Cardiac muscle cell (in vitro differentiated cells and primary cell): Measurements from ENCODE around the gene PIEZO1. TPM values are rescaled to one million over a fixed set of nuclear protein-coding genes. Genes with fewer than 3 reads are reported as not detected.
A peak's percentile ranks its signal among the peaks of the same experiment; 100 is the strongest.

ENCODE experiments used
- DNase-seq, 2 donors: peaks; one replicate each; pipeline versions ENCODE4 v3.0.0 to v3.0.0-alpha.2; 2010 to 2017; ENCODE audit warnings: low read depth in 1 of 2, low spot score in 1 of 2
- H3K27ac ChIP-seq: fragments of 200-600 bp; sonication (generic); 2 replicates; pipeline ENCODE4 v1.5.1; 2016
- H3K27me3 ChIP-seq: fragments of 200-600 bp; sonication (generic); 2 replicates; pipeline ENCODE4 v1.6.0; 2016; ENCODE audit warnings: control low read depth
- H3K36me3 ChIP-seq: fragments of 200-600 bp; sonication (generic); 2 replicates; pipeline ENCODE4 v1.5.1; 2016; ENCODE audit warnings: control low read depth
- H3K4me1 ChIP-seq: fragments of 200-600 bp; sonication (generic); 2 replicates; pipeline ENCODE4 v1.8.1; 2017; ENCODE audit warnings: low read depth, mild to moderate bottlenecking, mixed run types
- H3K4me3 ChIP-seq: fragments of 200-600 bp; sonication (generic); 2 replicates; pipeline ENCODE4 v1.5.1; 2016; ENCODE audit warnings: mild to moderate bottlenecking
- H3K9me3 ChIP-seq: fragments of 200-600 bp; sonication (generic); 2 replicates; pipeline ENCODE4 v1.5.1; 2017; ENCODE audit warnings: low read depth, mild to moderate bottlenecking, control low read depth
- polyA plus RNA-seq: library from polyadenylated mRNA; unstranded; fragments of >200 nt; fragmentation: Nextera tagmentation; extraction: Ambion mirVana; gene quantifications from 2 replicates; pipeline ENCODE4 v1.2.1, GENCODE V29; 2016
- total RNA-seq: library from RNA; depleted of rRNA; stranded (reverse); fragments of >200 nt; gene quantifications from 2 replicates; pipeline ENCODE4 v1.2.3, GENCODE V29; 2016
- TF ChIP-seq, protein P1 (sequence below): IDR thresholded peaks from 2 replicates; pipeline ENCODE4 v1.5.1; 2012; ENCODE audit warnings: low read depth, mild to moderate bottlenecking, low read length

The PIEZO1 gene
- total and polyA plus RNA-seq, 2 experiments from 2014 or later: 32.7 to 121 TPM

DNA sequence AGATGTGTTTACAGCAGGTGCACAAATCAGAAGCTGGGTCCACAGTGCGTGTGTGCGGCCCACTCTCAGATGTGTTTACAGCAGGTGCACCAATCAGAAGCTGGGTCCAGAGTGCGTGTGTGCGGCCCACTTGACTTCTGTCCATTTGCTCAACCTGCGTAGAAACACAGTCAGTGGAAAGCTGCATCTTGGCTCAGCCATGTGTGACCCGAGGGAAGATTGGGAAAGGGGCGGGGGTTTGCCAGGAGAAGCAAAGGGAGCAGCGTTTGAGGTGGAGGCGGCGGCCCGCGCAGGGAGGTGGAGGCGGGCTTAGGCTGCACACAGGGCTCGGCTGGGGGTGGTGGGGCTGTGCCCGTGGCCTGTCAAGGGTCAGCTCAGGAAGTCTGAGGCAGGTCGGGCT, 74.5 kb downstream of the PIEZO1 start:
- TF ChIP-seq, protein P1, sequence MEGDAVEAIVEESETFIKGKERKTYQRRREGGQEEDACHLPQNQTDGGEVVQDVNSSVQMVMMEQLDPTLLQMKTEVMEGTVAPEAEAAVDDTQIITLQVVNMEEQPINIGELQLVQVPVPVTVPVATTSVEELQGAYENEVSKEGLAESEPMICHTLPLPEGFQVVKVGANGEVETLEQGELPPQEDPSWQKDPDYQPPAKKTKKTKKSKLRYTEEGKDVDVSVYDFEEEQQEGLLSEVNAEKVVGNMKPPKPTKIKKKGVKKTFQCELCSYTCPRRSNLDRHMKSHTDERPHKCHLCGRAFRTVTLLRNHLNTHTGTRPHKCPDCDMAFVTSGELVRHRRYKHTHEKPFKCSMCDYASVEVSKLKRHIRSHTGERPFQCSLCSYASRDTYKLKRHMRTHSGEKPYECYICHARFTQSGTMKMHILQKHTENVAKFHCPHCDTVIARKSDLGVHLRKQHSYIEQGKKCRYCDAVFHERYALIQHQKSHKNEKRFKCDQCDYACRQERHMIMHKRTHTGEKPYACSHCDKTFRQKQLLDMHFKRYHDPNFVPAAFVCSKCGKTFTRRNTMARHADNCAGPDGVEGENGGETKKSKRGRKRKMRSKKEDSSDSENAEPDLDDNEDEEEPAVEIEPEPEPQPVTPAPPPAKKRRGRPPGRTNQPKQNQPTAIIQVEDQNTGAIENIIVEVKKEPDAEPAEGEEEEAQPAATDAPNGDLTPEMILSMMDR: no peak

DNA sequence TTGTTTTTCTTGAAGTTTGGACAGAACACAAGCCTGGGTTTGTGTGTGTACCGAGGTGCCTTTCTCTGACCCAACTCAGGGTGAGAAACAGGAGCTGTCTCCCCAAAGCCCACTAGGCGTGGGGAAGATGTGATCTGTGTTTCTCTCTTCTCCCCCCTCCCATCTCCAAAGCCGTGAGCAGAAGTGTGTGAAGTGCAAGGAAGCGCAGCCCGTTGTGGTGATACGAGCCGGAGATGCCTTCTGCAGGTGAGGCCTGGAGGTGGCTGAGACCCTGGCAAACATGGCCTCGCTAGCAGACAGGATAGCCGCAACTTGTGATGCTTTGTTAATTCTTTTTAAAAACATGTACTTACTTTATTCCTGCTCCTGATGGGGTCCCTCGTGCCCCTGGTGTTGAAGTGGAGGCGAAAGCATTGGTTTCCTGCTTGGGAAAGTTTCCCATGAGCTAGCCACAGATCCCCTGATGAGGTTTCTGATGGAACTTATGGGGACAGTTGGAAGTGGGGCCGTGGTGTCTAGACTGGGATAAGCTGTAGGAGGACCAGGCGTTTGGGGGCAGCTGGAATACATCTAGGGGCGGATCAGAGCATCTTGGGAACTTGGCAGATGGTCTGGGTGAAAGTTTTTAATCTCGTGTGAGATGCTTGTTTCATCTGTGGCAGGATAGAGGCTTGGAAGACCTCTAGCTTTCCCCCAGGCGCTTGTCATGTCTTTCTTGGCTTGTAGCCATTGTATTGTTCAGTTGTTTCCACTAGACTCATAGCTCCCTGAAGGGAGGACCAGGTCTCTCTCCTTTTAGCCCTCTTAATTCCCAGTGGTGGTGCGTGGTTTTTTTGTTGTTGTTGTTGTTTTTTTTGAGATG, 77.8 kb downstream of the PIEZO1 start:
- Histone ChIP-seq H3K4me1 (peaks cover 5% of the 10 kb centered on the region), H3K4me3 (peak overlapping the region; percentile 69), H3K9me3 (no peaks in the 10 kb centered on the region), H3K27me3 (no peaks in the 10 kb centered on the region), H3K36me3 (no peaks in the 10 kb centered on the region), H3K27ac (peak overlapping the region; percentile 46)
- DNase-seq: no peak
- TF ChIP-seq, protein P1: no peak

More for the DNA sequence above, 74.5 kb downstream of the PIEZO1 start:
- no peak overlapping the region for H3K4me3 ChIP-seq
- H3K36me3 ChIP-seq: no peaks in the 10 kb centered on the region
- H3K9me3 ChIP-seq: no peaks in the 10 kb centered on the region
- H3K4me1 ChIP-seq: no peaks in the 10 kb centered on the region
- H3K27ac ChIP-seq: no peak overlapping the region
- no peaks in the 10 kb centered on the region for H3K27me3 ChIP-seq
- DNase-seq: no peak

DNA sequence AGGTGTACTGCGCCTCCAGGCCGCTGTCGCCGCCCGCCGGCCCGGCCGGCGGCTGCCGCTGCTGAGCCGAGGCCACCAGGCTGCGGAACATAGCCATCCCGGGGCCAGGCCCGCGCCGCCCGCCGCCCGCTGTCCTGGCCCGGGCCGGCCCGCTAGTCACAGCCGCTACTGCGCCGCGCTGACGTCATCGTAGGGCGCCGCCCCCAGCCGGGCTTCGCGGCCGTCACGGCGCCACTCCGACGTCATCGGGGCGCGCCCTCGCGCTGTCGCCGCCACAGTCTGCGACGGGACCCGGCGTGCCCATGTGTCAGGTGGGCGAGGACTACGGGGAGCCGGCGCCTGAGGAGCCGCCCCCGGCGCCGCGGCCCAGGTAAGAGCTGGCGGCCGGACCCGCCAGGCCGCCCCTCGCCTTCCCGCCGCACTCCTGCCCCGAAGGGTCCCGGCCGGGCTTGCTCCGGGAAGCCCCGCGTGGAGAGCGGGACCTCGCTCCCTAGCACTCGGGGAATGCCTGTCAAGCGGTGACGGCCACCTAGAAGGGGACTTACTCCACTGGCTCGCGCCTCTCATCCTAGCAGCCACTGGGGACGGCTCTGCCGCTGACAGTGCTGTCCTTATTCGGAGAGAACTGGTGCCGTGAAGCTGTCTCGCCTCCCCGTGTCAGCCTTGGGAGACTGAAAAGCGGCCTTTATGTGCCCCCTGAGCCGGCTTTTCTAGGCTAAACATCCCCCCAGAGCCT, 78.6 kb downstream of the PIEZO1 start, which contains the start of the genes CTU2 and RNF166:
Gene CTU2 (plus strand): TSS at position 275 of the 736 bp plus-strand sequence. CDS start 28 bp downstream, at position 303.
Gene RNF166 (minus strand): TSS at position 180 of the 736 bp plus-strand sequence. CDS start 83 bp downstream, at position 97.
- Histone ChIP-seq H3K9me3 (no peaks in the 10 kb centered on the region), H3K4me3 (peak within 1 kb of the TSS; percentile 69), H3K27ac (peak within 1 kb of the TSS; percentile 46), H3K36me3 (no peaks in the 10 kb centered on the region), H3K4me1 (peaks cover 5% of the 10 kb centered on the region), H3K27me3 (no peaks in the 10 kb centered on the region)
- DNase-seq: peak; percentile 90 to 95
- TF ChIP-seq, protein P1: no peak

DNA sequence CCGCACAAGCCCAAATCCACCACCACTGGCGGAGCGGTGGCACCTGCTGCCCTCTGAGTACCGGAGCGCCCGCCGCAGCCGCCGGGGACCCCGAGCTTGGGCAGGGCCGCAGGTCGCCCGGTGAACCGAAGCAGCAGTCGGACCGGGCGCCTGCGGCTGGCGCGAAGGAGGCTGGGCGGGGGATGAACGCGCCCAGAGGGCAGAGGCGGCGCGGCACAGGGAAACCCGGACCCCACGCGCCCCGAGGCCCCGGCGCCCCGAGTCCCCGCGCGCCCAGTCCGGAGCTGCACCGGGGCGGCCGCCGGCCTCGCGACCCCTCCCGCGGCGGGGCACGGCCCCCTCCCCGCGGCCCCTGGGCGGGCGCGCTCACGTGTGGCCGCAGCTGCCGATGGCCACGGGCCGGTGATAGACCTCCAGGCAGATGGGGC, 79.2 kb downstream of the PIEZO1 start:
- Histone ChIP-seq H3K27me3 (no peaks in the 10 kb centered on the region), H3K4me1 (peaks cover 5% of the 10 kb centered on the region), H3K9me3 (no peaks in the 10 kb centered on the region), H3K27ac (peak overlapping the region; percentile 29), H3K36me3 (no peaks in the 10 kb centered on the region), H3K4me3 (peak overlapping the region; percentile 69)
- TF ChIP-seq, protein P1: no peak
- peak in 1 of 2 donors; percentile 65 for DNase-seq

DNA sequence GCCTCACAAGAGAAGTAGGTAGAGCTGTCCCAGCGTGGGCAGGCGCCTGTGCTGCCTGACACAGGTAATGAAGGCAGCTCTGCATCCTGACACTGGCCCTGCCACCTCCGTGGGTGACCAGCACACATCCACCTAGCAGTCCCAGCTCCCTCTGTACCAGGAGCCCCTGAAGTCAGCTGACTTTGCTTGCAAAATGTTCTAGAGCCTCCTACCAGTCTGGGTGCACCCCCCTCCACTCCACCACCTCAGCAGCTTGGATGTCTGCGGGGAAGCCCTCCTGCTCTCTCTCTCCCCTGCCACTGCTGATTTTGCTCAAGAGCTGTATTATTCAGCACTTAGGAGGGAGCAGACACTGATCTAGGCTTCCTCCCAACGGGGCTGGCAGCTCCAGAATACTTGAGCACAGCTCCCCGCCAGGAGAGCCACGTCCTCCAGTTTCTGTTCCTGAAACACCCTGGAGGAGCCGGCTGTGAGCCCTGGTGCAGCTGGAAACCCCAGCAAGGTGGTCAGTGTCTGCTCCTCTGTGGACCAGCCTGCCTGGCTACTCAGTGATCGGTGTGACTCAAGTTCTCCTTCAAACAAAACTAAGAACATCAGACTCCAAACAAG, 79.8 kb downstream of the PIEZO1 start:
- Histone ChIP-seq H3K36me3 (no peaks in the 10 kb centered on the region), H3K27ac (no peak overlapping the region), H3K27me3 (no peaks in the 10 kb centered on the region), H3K4me1 (peaks cover 5% of the 10 kb centered on the region), H3K9me3 (no peaks in the 10 kb centered on the region), H3K4me3 (peak overlapping the region; percentile 69)
- TF ChIP-seq, protein P1: no peak
- DNase-seq: peak; percentile 14 to 18
